Measurements from ENCODE around the gene UBE4B.
A peak's percentile ranks its signal among the peaks of the same experiment; 100 is the strongest.
"Not testable (repeated sequence)": the region's sequence is repeated elsewhere in the genome, so short reads cannot be mapped to it uniquely, and the experiment has no call there.

Gene UBE4B

DNA sequence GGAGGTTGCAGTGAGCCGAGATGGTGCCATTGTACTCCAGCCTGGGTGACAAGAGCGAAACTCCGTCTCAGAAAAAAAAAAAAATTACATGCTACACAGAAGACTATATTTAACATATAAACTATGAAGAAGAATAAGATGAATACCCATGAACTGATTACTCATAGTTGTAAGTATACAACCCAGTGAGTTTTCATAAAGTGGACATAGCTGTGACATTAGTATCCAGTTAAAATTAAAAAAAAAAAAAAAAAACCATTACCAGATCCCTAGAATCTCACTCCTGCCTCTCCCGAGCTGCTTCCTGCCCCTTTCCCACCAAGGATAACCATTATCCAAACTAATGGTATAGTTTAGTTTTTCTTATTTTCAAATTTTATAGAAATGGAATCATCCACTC is 37.4 kb downstream of the UBE4B start:
- no peak for DNase-seq (ENCODE audit: low read depth in 1 of 2, low spot score in 1 of 2)

DNA sequence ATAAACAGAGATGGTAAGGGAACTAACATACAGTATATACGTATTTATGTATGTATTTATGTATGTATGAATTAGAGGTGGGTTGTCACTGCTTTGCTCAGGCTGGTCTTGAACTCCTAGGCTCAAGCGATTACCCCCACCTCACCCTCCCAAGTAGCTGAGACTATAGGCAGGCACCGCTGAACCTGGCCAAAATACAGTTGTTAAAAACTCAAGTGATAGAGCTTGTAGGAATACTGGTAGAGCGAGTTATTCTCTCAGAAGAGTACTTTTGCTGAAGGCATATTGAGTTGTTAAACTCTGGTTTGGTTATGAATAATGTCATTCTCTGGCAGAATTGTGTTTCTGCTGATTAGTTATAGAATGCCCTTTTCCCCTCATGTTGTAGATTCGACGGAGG is 38.9 kb downstream of the UBE4B start:
- no peak for DNase-seq (ENCODE audit: low read depth in 1 of 2, low spot score in 1 of 2)

DNA sequence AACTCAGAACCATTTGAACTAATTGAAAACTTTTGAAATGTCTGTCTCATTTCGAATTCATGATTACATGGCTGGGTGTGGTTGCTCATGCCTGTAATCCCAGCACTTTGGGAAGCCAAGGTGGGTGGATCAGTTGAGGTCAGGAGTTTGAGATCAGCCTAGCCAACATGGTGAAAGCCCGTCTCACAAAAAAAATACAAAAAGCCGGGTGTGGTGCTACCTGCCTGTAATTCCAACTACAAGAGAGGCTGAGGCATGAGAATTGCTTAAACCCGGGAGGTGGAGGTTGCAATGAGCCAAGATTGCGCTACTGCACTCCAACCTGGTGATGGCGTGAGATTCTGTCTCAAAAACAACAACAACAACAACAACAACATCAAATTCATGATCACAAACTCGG is 40.6 kb downstream of the UBE4B start:
- not testable (repeated sequence) for DNase-seq (ENCODE audit: low read depth in 1 of 2, low spot score in 1 of 2)

GRCh38 chr1:10074059-10074851 is 41.5 kb downstream of the UBE4B start:
- peak; percentile 33 to 50 for DNase-seq (ENCODE audit: low read depth in 1 of 2, low spot score in 1 of 2)

DNA sequence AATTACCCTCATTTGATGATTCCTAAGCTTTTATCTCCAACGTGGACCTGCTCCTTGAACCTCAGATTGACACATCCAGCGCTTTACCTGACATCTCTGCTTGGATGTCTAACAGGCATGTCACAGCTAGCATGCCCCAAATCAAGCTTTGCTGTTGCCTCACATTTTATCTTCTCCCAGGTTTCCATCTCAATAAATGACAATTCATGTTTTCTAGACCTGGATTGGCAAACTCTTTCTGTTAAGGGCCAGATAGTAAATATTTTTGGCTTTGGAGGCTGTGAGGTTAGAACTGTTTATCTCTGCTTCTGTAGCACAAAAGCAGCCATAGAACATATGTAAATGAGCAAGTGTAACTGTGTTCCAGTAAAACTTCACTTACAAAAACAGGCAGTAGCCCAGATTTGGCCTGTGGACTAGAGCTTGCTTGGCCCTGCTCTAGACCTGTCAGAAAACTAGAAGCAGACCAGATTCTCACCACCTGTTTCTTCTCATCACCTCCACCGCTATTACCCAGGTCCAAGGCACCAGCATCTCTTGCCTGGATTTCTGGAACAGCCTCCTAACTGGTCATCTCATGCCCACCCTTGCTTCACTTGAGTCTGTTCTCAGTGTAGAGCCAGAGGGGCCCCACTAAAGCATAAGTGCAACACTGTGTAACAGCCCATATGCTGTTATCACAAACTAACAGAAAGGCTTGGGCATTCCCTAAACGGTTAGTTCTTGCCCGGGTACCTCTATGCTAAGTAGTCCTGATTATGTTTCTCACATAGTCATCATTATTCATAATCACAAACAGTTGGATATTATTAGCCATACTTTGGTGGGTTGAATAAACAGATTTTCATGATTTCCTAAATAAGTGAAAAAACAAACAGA is 42.3 kb downstream of the UBE4B start:
- DNase-seq (ENCODE audit: low read depth in 1 of 2, low spot score in 1 of 2): no peak

DNA sequence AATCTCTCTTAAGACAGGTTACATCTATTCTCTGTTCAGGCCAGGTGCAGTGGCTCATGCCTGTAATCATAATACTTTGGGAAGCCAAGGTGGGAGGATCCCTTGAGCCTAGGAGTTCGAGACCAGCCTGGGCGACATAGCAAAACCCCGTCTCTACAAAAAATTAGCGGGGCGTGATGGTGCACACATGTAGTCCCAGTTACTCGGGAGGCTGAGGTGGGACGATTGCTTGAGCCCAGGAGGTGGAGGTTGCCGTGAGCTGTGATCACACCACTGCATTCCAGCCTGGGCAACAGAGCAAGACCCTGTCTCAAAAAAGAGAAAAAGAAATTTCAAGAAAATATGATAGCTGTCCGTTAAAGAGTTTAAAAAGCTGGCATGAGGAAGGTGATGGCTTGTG is 43.0 kb downstream of the UBE4B start:
- no peak for DNase-seq (ENCODE audit: low read depth in 1 of 2, low spot score in 1 of 2)

GRCh38 chr1:10078494-10078893 is 45.7 kb downstream of the UBE4B start:
- DNase-seq (ENCODE audit: low read depth in 1 of 2, low spot score in 1 of 2): no peak

DNA sequence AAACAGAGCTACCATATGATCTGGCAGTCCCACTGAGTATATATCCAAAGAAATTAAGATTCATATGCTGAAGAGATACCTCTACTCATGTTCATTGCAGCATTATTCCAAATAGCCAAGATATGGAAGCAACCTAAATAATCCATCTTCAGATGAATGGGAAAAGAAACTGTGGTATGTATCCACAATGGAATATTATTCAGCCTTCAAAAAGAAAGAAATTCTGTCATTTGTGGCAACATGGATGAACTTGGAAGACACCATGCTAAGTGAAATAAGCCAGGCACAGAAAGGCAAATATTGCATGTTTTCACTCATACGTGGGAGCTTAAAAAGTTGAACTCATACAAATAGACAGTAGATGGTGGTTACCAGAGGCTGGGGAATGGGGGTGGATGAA is 47.8 kb downstream of the UBE4B start:
- no peak for DNase-seq (ENCODE audit: low read depth in 1 of 2, low spot score in 1 of 2)

- no peak for DNase-seq (ENCODE audit: low read depth in 1 of 2, low spot score in 1 of 2)
Measured at GRCh38 chr1:10082785-10083479, 50.2 kb downstream of the UBE4B start.

- no peak for DNase-seq (ENCODE audit: low read depth in 1 of 2, low spot score in 1 of 2)
Measured at GRCh38 chr1:10084045-10084444, 51.3 kb downstream of the UBE4B start.

- DNase-seq (ENCODE audit: low read depth in 1 of 2, low spot score in 1 of 2): no peak
Measured at GRCh38 chr1:10085076-10085475, 52.3 kb downstream of the UBE4B start.

GRCh38 chr1:10087210-10087609 is 54.5 kb downstream of the UBE4B start:
- DNase-seq (ENCODE audit: low read depth in 1 of 2, low spot score in 1 of 2): no peak

DNA sequence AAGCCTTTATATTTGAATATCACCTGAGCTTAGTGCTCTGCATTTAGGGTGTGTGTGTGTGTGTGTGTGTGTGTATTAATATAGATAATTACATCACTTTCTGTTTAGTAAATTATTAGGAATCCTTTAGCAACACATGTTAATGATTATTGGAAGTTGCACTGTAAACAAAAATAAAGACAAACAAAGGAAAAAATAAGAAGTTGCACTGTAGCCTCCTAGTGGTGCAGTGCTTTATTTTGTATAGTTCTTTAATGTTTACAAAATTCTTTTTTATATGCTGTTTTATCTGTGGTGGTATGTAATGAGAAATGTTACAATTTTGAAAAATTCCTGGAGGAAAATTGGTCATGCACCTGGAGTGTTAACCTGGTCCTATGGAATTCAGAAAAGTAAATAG is 69.2 kb downstream of the UBE4B start:
- no peak for DNase-seq (ENCODE audit: low read depth in 1 of 2, low spot score in 1 of 2)

- no peak for DNase-seq (ENCODE audit: low read depth in 1 of 2, low spot score in 1 of 2)
Measured at GRCh38 chr1:10103193-10103592, 70.4 kb downstream of the UBE4B start.

- no peak for DNase-seq (ENCODE audit: low read depth in 1 of 2, low spot score in 1 of 2)
Measured at GRCh38 chr1:10104834-10105233, 72.1 kb downstream of the UBE4B start.

- DNase-seq (ENCODE audit: low read depth in 1 of 2, low spot score in 1 of 2): no peak
Measured at GRCh38 chr1:10105484-10105883, 72.7 kb downstream of the UBE4B start.

DNA sequence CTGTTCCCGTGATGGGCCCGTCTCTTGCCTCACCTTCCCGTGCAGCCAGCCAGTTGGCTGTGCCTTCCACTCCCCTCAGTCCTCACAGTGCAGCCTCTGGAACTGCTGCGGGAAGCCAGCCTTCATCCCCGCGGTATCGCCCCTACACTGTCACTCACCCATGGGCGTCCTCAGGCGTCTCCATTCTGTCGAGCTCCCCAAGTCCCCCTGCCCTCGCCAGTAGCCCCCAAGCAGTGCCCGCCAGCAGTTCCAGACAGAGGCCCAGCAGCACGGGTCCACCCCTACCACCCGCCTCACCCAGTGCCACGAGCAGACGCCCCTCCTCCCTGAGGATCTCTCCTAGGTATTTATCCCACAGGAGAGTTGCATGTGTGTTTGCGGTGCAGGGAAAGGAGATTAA is 73.5 kb downstream of the UBE4B start:
- DNase-seq (ENCODE audit: low read depth in 1 of 2, low spot score in 1 of 2): no peak

- no peak for DNase-seq (ENCODE audit: low read depth in 1 of 2, low spot score in 1 of 2)
Measured at GRCh38 chr1:10106756-10107475, 74.2 kb downstream of the UBE4B start.

- not testable (repeated sequence) for DNase-seq (ENCODE audit: low read depth in 1 of 2, low spot score in 1 of 2)
Measured at GRCh38 chr1:10107476-10107847, 74.7 kb downstream of the UBE4B start.

DNA sequence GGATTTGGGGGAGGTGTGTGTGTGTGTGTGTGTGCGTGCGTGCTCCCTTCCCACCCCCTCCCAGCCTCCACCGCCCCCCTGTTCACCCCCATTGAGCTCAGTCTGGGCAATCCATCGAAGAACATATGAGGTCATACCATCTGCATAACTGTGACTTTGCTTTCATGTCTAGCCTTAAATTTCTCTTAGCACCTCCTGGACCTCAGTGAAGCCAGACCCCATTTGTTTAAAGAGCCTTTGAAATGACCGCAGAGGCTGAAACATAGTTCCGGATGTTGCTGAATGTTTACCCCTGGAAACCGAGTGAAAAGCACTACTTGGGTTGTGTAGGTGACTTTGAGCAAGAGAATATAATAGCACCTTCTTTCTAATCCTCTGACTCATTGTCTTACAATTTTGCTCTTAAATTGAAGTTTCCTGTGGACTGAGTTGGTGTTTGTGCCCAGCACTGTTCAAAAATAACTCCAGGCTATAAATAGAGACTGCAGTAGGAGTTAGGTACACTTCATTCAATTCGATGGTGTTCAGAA is 75.4 kb downstream of the UBE4B start:
- DNase-seq (ENCODE audit: low read depth in 1 of 2, low spot score in 1 of 2): no peak
